ENCODE measurements around the gene MLN.

DNA sequence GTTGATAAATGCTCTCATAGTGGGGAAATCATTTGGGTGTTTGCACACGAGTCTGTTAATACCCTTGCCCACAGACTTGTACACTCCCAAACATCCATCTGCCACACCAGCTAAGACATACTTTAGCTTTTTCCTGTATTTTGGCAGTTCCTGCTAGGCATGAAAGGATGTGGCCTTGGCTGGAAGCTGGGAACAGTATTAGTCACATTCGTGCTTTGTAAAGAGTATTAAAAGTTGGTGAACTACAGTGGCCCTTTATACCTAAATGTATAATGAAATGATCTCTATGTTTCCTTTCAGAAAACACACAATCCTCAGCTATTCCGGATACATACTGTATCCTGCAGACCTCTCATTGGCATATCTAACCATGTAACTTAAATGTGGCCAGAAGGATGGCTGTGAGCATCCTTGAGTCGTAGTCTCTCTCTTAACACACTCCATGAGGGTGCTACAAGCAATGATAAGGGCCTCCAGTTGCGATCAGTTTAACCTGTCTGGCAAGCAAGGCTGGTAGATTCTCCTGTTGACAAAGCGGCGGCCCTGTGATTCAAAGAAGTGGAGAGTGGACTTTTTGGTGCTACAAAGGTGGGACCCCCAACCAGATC, 16.4 kb downstream of the MLN start:
- no peak for TF ChIP-seq POLR2A (IDR thresholded peaks at IDR 0.05)
- TF ChIP-seq, protein P1, sequence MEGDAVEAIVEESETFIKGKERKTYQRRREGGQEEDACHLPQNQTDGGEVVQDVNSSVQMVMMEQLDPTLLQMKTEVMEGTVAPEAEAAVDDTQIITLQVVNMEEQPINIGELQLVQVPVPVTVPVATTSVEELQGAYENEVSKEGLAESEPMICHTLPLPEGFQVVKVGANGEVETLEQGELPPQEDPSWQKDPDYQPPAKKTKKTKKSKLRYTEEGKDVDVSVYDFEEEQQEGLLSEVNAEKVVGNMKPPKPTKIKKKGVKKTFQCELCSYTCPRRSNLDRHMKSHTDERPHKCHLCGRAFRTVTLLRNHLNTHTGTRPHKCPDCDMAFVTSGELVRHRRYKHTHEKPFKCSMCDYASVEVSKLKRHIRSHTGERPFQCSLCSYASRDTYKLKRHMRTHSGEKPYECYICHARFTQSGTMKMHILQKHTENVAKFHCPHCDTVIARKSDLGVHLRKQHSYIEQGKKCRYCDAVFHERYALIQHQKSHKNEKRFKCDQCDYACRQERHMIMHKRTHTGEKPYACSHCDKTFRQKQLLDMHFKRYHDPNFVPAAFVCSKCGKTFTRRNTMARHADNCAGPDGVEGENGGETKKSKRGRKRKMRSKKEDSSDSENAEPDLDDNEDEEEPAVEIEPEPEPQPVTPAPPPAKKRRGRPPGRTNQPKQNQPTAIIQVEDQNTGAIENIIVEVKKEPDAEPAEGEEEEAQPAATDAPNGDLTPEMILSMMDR (IDR thresholded peaks at IDR 0.05): no peak
- no peak for TF ChIP-seq POLR2AphosphoS5 (IDR thresholded peaks at IDR 0.05)
- no peak for TF ChIP-seq EP300 (IDR thresholded peaks at IDR 0.05; ENCODE audit: low read depth)

Data from transverse colon (tissue), 4 donors.